ENCODE results near the gene CNR2.

DNA sequence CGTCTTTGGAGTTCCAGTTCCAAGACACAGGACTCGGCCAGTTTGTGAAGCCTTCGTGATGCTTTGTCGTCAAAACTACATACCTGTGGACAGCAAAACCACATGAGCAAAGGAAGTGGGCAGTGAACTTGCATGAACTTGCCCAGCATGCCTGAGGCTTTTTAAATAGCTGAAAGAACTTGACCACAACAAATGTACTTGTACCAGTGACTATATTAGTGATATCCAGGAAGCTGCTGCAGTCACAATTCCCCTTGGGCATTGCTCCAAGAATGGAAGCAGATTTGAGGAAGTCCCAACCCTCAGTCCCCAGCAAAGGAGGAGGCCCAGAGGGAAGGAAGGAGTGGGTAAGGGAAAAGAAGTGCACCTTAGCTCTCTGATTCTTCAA, 47.6 kb downstream of the CNR2 start:
- TF ChIP-seq CTCF (IDR thresholded peaks at IDR 0.05; ENCODE audit: borderline replicate concordance, extremely low read depth, low read length, poor library complexity, severe bottlenecking) (no peak), EZH2 (IDR thresholded peaks at IDR 0.05; ENCODE audit: borderline replicate concordance, low read depth, low read length, severe bottlenecking) (no peak)
